PC-9 (cell line): ENCODE results near the gene ZDHHC14. TPM values are rescaled to one million over a fixed set of nuclear protein-coding genes. Genes with fewer than 3 reads are reported as not detected.

Experiments
- BruUV-seq: library from RNA; stranded (reverse); fragments of 400-500 nt; replicated peaks from 2 replicates; lab custom pipeline; 2021; lab: Mats Ljungman, UMichigan
- CTCF ChIA-PET: fragments of 300-600 bp; sonication (Branson Sonifier 250); formaldehyde crosslinking; loops from one replicate; lab custom pipeline; 2022; ENCODE audit warnings: antibody characterized with exemption; lab: Charles Lee
- POLR2A ChIA-PET: fragments of 300-600 bp; sonication (Branson Sonifier 250); formaldehyde crosslinking; loops from one replicate; lab custom pipeline; 2022; ENCODE audit warnings: antibody characterized with exemption; ENCODE audit not compliant: unreplicated experiment; lab: Charles Lee
- DNase-seq, 2 experiments: peaks; one replicate each; pipeline versions ENCODE4 v3.0.0 to v3.0.0-alpha.2; 2015 to 2022; ENCODE audit warnings: mixed read lengths in 1 of 2
- H2AFZ ChIP-seq: fragments of 200-600 bp; sonication (generic); 2 replicates; pipeline ENCODE4 v1.8.1; 2017; ENCODE audit warnings: antibody characterized with exemption
- H3F3A ChIP-seq: fragments of 200-600 bp; sonication (generic); 2 replicates; pipeline ENCODE4 v1.8.1; 2017; ENCODE audit warnings: antibody characterized with exemption, mild to moderate bottlenecking, low read depth; ENCODE audit not compliant: insufficient read depth
- H3K27ac ChIP-seq: fragments of 200-600 bp; sonication (generic); 2 replicates; pipeline ENCODE4 v1.6.1; 2016; ENCODE audit warnings: mixed run types
- H3K27me3 ChIP-seq: fragments of 200-600 bp; sonication (generic); 2 replicates; pipeline ENCODE4 v1.6.1; 2016; ENCODE audit warnings: low read depth, mixed run types; ENCODE audit not compliant: insufficient read depth
- H3K36me3 ChIP-seq: fragments of 200-600 bp; sonication (generic); 2 replicates; pipeline ENCODE4 v1.6.1; 2016; ENCODE audit warnings: low read depth, mixed run types
- H3K4me1 ChIP-seq: fragments of 200-600 bp; sonication (generic); replicated peaks from 2 replicates; pipeline ENCODE4 v1.6.1; 2016; ENCODE audit warnings: mixed run types; ENCODE audit not compliant: insufficient read depth
- H3K4me2 ChIP-seq: fragments of 200-600 bp; sonication (generic); 2 replicates; pipeline ENCODE4 v1.6.1; 2017; ENCODE audit warnings: mixed run types
- H3K4me3 ChIP-seq: fragments of 200-600 bp; sonication (generic); 2 replicates; pipeline ENCODE4 v1.6.1; 2016; ENCODE audit warnings: mixed run types
- H3K79me2 ChIP-seq: fragments of 200-600 bp; sonication (generic); 2 replicates; pipeline ENCODE4 v1.6.1; 2017; ENCODE audit warnings: low read depth, mixed run types
- H3K9me2 ChIP-seq: fragments of 200-600 bp; sonication (generic); 2 replicates; pipeline ENCODE4 v1.8.1; 2017; ENCODE audit warnings: mild to moderate bottlenecking; ENCODE audit not compliant: insufficient read depth
- H3K9me3 ChIP-seq: fragments of 200-600 bp; sonication (generic); 2 replicates; pipeline ENCODE4 v1.8.1; 2016; ENCODE audit warnings: low read depth; ENCODE audit not compliant: insufficient read depth
- H4K20me1 ChIP-seq: fragments of 200-600 bp; sonication (generic); 2 replicates; pipeline ENCODE4 v1.8.1; 2017; ENCODE audit not compliant: insufficient read depth
- CTCF ChIP-seq: fragments of 200-600 bp; sonication (generic); conservative IDR thresholded peaks from 2 replicates; pipeline ENCODE4 v1.6.1; 2017; ENCODE audit warnings: mixed run types, antibody characterized with exemption, mild to moderate bottlenecking, moderate library complexity
- EZH2 ChIP-seq: fragments of 200-600 bp; sonication (generic); IDR thresholded peaks from 2 replicates; pipeline ENCODE4 v1.8.0; 2017; ENCODE audit warnings: antibody characterized with exemption, low read depth
- intact Hi-C: fragments of 100-400 bp; cut with micrococcal nuclease; formaldehyde crosslinking; loops from one replicate; pipeline ENCODE4 v1.10.0; 2022; ENCODE audit not compliant: unreplicated experiment
- total RNA-seq: library from RNA; stranded (reverse); gene quantifications from 2 replicates; pipeline ENCODE4 v1.2.3, GENCODE V29; 2021

ZDHHC14 gene
- total RNA-seq, 1 experiment from 2014 or later = 5.6 TPM

- H3K4me1 ChIP-seq = peaks cover 56% of the 10 kb centered on the region
- H3K9me2 ChIP-seq = no peaks in the 10 kb centered on the region
- peak overlapping the region; percentile 75 for H3K4me2 ChIP-seq
- H3K9me3 ChIP-seq = no peaks in the 10 kb centered on the region
- H3K4me3 ChIP-seq = no peak overlapping the region
- H3K79me2 ChIP-seq = peaks cover 7% of the 10 kb centered on the region; the same call in 1 of the 2 replicates
- no peaks in the 10 kb centered on the region for H3K27me3 ChIP-seq
- no peak for DNase-seq
- TF ChIP-seq EZH2 (no peak), CTCF (no peak)
- no peaks in the 10 kb centered on the region for H4K20me1 ChIP-seq
- intact Hi-C loops = no loop called here
- ChIA-PET CTCF (no interaction called here), POLR2A (no interaction called here)
- H3K36me3 ChIP-seq = no peaks in the 10 kb centered on the region
- H2AFZ ChIP-seq = no peak overlapping the region
- peaks cover 21% of the 10 kb centered on the region for H3F3A ChIP-seq
- H3K27ac ChIP-seq = peak overlapping the region; percentile 95
- no TSS peak for BruUV-seq
These were observed 153.3 kb downstream of the ZDHHC14 start for GRCh38 chr6:157534134-157534871.

GRCh38 chr6:157534977-157535339 is 154.0 kb downstream of the ZDHHC14 start:
- no peak for DNase-seq
- Histone ChIP-seq H3K4me1 (peaks cover 50% of the 10 kb centered on the region), H4K20me1 (no peaks in the 10 kb centered on the region), H3K27me3 (no peaks in the 10 kb centered on the region), H3K9me3 (no peaks in the 10 kb centered on the region), H3K36me3 (no peaks in the 10 kb centered on the region), H3F3A (peaks cover 21% of the 10 kb centered on the region), H3K9me2 (no peaks in the 10 kb centered on the region), H3K4me3 (peak overlapping the region; percentile 43; the same call in 1 of the 2 replicates), H3K4me2 (peak overlapping the region; percentile 75), H2AFZ (no peak overlapping the region), H3K27ac (peak overlapping the region; percentile 95), H3K79me2 (peaks cover 7% of the 10 kb centered on the region; the same call in 1 of the 2 replicates)
- ChIA-PET CTCF (no interaction called here), POLR2A (no interaction called here)
- TF ChIP-seq EZH2 (no peak), CTCF (no peak)
- intact Hi-C loops = no loop called here
- BruUV-seq = no TSS peak

- no peaks in the 10 kb centered on the region for H3K9me3 ChIP-seq
- no peak for TF ChIP-seq EZH2
- TF ChIP-seq CTCF = no peak
- H3K27ac ChIP-seq = peak overlapping the region; percentile 95
- peak in 1 of 2 experiments; percentile 91 for DNase-seq
- CTCF ChIA-PET = no interaction called here
- H3K36me3 ChIP-seq = no peaks in the 10 kb centered on the region
- peaks cover 7% of the 10 kb centered on the region; the same call in 1 of the 2 replicates for H3K79me2 ChIP-seq
- peaks cover 21% of the 10 kb centered on the region for H3F3A ChIP-seq
- no peaks in the 10 kb centered on the region for H3K9me2 ChIP-seq
- H3K27me3 ChIP-seq = no peaks in the 10 kb centered on the region
- H2AFZ ChIP-seq = peak overlapping the region; percentile 73
- intact Hi-C loops = no loop called here
- H4K20me1 ChIP-seq = no peaks in the 10 kb centered on the region
- H3K4me2 ChIP-seq = peak overlapping the region; percentile 75
- H3K4me1 ChIP-seq = peaks cover 46% of the 10 kb centered on the region
- BruUV-seq = no TSS peak
- POLR2A ChIA-PET = no interaction called here
- peak overlapping the region; percentile 43; the same call in 1 of the 2 replicates for H3K4me3 ChIP-seq
These were observed 154.6 kb downstream of the ZDHHC14 start for GRCh38 chr6:157535340-157536222.
